HG03469 (cell line): Measurements from ENCODE around the gene PALD1.
"Not testable (repeated sequence)": the region's sequence is repeated elsewhere in the genome, so short reads cannot be mapped to it uniquely, and the experiment has no call there.

ENCODE experiments used
- ATAC-seq: cut with Tn5 transposase; IDR thresholded peaks from one replicate; pipeline ENCODE4 v1.9.1; 2021; ENCODE audit warnings: mild to moderate bottlenecking, moderate library complexity, moderate number of reproducible peaks; ENCODE audit not compliant: unreplicated experiment

Gene PALD1

GRCh38 chr10:70599791-70600190 is 121.2 kb downstream of the PALD1 start:
- ATAC-seq: no peak

DNA sequence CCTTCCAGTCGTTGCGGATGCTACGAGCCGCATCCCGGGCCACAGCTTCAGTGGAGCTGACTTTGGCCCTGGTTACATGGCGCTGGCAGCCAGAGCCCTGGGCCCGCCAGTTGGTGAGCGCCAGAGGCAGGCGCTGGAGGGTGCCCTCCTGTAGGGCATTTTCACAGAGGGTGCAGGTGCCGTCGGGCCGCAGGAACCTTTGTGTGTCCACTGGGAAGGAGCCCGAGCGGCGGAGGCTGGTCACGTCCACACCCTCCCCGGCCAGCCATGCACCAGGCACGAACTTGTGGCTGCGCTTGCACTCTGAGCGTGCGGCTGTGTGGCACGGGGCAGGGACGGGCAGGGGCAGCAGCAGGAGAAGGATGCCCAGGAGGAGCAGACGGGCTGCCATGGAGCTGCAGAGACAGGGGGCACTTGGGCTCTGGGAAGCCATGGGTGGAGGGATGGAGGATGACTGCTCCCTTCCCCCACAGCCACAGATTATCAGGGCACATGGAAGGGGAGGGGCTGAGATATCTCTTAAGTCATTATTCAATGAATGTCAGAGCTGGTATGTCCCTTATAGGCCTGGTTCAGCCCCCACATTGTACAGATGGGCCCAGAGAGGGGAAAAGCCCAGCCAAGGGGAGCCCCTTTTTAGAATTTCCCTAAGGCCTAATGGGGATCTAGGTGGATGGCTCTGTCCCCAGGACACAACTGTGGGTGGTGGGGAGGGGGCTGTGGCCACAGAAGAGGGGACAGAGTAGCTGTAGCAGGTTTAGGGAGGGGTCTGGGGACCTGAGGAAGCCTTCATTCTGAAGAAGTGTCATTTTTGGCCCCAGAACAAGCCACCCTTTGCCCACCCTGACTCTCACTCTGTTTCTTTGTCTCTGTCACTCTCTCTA is 122.2 kb downstream of the PALD1 start:
- no peak for ATAC-seq

GRCh38 chr10:70601746-70602145 is 123.2 kb downstream of the PALD1 start:
- no peak for ATAC-seq

DNA sequence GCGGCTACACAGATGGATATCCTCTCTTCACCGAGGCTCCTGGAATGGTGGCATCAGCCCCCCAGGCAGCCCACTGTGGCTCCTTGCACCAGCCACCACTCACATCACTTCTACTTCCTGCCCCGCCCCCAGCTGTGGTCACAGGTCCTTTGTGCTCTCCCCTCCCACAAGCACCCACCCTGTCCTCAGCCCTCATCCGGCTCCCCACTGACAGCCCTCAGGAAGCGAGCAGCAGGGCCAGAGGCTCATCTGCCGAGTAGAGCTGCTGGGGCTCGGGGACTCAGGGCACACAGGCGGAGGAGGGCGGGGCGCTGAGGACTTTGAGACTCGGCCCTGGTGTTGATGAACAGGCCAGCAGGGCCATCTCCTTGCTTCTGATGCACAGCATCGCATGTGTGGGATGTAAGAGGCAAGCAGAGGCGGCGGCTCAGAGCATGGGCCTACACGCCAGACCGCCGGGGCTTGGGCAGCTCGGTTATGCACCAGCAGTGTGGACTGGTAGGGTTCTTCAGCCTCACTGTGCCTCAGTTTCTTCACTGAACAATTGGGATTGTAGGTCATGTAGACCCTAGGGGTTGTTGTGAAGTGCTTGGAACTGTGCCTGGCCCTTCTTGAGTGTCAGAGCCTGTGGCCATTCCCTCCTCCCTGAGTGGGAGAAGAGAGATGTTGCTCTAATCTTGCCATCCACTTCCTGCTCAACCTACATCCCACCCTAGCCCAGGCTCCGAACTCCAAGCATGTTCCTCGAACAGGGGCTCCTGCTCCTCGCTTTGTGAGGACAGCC is 124.3 kb downstream of the PALD1 start, which contains the start of gene PRF1:
TSS of gene PRF1 (minus strand) at position 77 of the 784 bp plus-strand sequence. CDS start 1,839 bp downstream, outside the sequence.
- no peak for ATAC-seq

DNA sequence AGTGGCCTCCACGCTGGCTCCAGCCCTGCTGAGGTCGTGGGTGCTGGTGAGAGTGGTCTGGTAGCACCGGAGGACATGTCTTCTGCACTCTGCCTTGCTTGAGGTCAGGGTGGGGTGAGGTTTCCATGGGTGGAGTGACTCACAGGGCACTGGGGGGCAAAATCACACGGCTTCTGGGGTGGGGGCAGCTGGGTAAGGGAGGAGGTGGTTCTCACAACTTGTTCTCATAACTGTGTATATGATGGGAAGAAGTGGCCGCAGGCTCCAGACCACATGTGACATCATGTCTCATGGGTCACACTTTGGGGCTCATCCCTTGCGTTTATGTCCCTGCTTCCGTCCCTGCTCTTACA is 124.9 kb downstream of the PALD1 start:
- no peak for ATAC-seq

DNA sequence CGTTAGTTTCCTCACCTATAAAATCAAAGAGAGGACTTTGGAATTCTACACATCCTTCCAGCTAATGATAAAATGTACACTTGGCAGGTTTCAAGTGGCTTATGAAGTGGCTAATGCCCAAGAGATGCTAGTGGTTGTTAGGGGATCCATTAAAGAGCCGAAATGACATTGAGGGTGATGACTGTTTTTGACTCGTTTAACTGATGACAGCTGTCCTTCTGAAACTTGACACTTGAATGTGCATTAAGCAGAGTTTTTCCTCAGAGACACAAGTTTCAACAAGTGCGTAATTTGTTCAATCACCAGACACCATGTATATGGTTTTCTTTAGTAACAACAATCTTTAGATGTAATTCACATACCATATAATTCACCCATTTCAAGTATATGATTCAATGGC is 125.5 kb downstream of the PALD1 start:
- no peak for ATAC-seq

DNA sequence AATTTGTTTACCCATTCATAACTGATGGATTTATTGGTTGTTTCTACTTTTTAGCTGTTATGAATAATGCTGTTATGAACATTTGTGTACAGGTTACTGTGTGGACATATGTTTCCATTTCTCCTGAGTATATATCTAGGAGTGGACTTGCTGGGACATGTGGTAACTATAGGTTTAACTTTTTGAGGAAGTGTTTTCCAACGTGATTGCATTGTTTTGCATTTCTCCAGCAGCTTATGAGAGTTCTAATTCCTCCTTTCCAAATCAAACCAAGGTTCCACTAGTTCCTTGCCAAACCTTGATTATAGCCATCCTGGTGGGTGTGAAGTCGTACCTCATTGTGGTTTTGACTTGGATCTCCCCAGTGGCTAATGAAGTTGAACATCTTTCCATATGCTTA is 126.6 kb downstream of the PALD1 start:
- no peak for ATAC-seq

- no peak for ATAC-seq
These were observed 129.4 kb downstream of the PALD1 start for GRCh38 chr10:70607936-70608335.

DNA sequence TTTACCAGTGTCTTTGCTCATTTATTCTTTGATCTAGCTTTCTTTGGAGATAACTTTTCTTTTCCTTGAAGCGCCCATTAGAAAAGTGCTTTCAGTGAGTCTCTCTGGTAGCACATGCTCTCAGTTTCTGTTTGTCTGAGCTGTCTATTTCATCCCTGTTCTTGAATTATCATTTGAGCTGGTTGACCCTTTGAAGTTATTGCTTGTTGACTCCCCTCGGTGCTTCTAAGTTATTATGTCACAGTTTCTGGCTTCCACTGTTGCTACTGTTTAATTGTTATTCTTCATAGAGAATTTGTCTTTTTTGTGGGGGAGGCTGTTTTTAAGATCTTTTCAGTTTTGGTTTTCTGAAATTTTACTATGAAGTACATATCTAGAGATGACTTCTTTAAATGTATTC is 135.4 kb downstream of the PALD1 start:
- ATAC-seq: no peak

- not testable (repeated sequence) for ATAC-seq
These were observed 135.8 kb downstream of the PALD1 start for GRCh38 chr10:70614364-70614763.

DNA sequence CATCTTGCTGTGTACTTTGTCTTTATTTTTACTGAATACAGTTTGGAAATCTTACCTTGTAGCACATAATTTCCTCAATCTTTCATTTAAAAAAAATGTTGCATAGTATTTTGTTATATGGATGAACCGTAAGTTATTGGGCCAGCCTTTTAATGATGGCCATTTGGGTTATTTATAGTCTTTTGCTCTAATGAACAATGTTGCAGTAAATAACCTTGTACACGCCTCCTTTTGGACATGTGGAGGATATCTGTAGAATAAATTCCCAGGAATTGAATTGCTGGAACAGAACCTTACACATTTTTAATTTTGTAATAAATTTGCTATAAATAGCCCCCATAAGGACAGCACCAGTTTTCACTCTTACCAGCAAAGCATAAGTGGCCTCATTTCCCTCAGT is 136.6 kb downstream of the PALD1 start:
- no peak for ATAC-seq

DNA sequence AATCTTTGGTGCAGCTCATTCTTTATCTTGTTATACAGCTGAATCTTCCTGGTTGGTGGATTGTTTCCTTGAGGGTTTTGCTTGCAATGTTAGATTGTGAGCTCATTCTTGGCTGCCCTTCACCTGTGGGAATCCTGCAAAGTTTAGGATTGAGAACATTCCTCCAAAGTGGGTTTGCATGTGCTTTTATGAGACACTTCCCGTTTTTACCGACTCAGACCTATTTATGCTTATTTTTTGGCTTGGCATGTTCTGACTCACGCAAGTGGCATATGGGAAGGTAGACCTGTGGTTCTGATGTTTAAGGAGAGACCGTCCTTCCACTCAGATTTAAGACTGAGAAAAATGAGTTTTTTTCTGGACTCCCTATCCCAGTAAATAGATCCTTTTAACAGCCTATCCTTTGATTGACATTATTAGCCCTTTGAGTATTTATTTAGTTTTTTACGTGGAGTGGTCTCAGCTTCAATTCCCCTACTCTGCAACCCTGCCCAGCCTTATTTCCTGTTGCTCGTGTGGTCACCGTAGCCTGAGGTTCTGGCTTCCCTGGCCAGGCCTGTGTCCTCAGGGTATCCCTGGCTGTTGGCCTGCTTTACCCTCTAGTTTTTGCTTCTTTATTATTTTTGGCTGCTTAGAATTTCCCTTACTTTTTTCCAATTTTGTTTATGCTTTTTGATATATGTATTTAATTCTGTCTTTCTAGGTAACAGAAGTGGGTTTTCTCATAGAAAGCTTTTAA is 137.4 kb downstream of the PALD1 start:
- no peak for ATAC-seq

GRCh38 chr10:70616761-70617160 is 138.2 kb downstream of the PALD1 start:
- no peak for ATAC-seq
